HAP-1 (cell line): Measurements from ENCODE around the gene C1orf216.

Source experiments
- DNase-seq, 2 experiments: peaks; one replicate each; pipeline ENCODE4 v3.0.0-alpha.2; 2016 to 2020; ENCODE audit warnings: low spot score in 2 of 2
- H3K27me3 ChIP-seq: fragments of 250-450 bp; sonication (Bioruptor Pico); 2 replicates; pipeline ENCODE4 v1.5.1; 2020; ENCODE audit warnings: low read depth, mild to moderate bottlenecking, moderate library complexity
- H3K36me3 ChIP-seq: fragments of 250-450 bp; sonication (Bioruptor Pico); replicated peaks from 2 replicates; pipeline ENCODE4 v1.5.1; 2020; ENCODE audit warnings: mild to moderate bottlenecking
- H3K4me1 ChIP-seq: fragments of 250-450 bp; sonication (Bioruptor Pico); 2 replicates; pipeline ENCODE4 v1.5.1; 2020; ENCODE audit warnings: mild to moderate bottlenecking
- H3K4me3 ChIP-seq: fragments of 250-450 bp; sonication (Bioruptor Pico); 2 replicates; pipeline ENCODE4 v1.5.1; 2020; ENCODE audit warnings: mild to moderate bottlenecking, moderate library complexity
- H3K9me3 ChIP-seq: fragments of 250-450 bp; sonication (Bioruptor Pico); 2 replicates; pipeline ENCODE4 v1.5.1; 2020; ENCODE audit warnings: mild to moderate bottlenecking, moderate library complexity
- in situ Hi-C: fragments of 300-500 bp; cut with MboI; formaldehyde crosslinking; loops from 3 replicates; pipeline ENCODE4 v1.14.3; 2020; ENCODE audit warnings: low sequenced_read_pairs, inconsistent platforms, mixed read lengths

Gene C1orf216, protein sequence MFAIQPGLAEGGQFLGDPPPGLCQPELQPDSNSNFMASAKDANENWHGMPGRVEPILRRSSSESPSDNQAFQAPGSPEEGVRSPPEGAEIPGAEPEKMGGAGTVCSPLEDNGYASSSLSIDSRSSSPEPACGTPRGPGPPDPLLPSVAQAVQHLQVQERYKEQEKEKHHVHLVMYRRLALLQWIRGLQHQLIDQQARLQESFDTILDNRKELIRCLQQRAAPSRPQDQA

DNA sequence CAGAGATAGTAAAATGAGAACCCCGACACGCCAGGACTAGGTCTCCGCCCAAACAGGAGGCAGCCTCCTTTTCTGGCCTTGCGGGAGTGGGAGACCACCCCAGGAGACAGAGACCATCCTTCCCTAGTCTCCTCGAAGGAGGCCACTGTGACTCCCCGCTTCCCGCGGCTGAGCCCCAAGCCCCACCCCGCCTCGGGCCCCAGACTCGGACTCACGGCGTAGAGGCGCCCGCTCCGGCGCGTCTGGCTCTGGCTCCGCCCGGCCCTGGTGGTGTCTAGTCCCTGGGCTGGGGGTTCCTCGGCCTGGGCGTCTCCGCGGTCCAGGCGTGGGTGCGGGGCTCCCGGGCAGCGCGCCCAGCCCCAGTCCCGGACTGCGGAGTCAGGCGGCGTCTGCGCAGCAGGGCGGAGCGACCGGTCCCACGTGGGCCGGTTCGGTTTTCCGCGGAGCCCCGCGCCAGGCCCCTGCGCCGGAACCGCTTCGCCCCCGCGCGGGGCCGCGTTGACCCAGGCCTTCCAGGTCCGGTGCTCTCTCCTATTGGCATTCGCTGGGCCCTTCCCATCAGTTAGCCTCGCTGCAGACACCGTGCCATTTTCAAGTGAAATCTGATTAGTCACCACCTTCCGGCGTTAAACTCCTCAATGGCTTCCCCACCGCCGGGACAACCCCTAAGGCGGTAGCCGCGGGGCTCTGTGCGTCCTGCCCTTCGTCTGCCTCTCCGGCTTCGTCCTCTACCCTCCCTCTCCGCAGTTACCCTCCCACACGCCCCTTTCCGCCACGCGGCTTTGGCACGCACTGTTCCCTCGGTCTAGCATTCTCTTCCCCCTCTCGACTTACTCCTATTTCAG is at the start of gene C1orf216:
Gene C1orf216 (minus strand): TSS at position 393 of the 845 bp plus-strand sequence. CDS start 2,563 bp downstream, outside the sequence.
- Histone ChIP-seq H3K36me3 (peaks cover 26% of the 10 kb centered on the region), H3K9me3 (no peaks in the 10 kb centered on the region), H3K4me3 (peak within 1 kb of the TSS; percentile 47), H3K4me1 (peaks cover 22% of the 10 kb centered on the region), H3K27me3 (no peaks in the 10 kb centered on the region)
- peak; percentile 42 to 77 for DNase-seq
- in situ Hi-C loops = loop anchor here (5.0 kb wide), 1 partner anchor 76 kb away; the partner anchor contains the start of gene PSMB2

DNA sequence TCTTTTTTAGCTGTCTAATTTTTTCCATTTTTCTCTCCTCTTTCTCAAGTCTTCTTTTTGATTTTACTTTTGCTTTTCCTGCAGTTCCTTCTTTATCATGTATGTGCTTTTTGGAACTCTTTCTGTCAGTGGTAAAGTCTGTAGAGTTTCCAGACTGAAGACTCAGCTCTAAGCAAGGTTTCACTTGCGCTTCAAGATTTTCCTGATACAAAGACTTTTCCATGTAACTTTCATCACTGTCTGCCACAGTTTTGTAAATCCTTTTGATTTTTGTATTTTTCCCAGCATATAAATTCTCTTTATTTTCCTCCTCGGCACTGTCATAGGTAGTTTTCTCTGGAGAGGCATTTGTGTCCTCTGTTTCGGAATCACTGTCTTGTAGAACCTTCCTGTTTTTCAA is 45.6 kb upstream of the C1orf216 start:
- in situ Hi-C loops = no loop called here
- H3K36me3 ChIP-seq = peaks cover 63% of the 10 kb centered on the region
- peaks cover 8% of the 10 kb centered on the region for H3K4me1 ChIP-seq
- H3K9me3 ChIP-seq = no peaks in the 10 kb centered on the region
- no peak for DNase-seq
- H3K4me3 ChIP-seq = no peak overlapping the region
- no peaks in the 10 kb centered on the region for H3K27me3 ChIP-seq

DNA sequence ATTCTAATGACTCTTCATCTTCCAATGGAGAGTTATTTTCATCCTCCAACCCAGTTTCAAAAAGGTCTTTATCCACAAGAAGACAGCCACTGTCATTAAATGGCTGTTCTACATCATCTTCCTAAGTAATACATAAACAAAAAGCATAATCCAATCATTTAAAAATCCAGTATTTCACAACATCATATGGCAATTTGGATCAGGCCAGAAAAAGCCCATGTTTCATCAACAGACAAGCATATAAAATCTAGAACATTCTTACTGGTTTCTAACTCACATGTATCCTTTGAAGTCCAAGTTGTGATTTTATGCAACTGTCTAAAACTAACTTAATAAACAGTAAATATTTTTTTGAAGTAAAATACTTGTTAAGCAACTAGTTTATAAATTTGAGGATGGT is 44.5 kb upstream of the C1orf216 start:
- peaks cover 70% of the 10 kb centered on the region for H3K36me3 ChIP-seq
- no peak for DNase-seq
- no peaks in the 10 kb centered on the region for H3K27me3 ChIP-seq
- in situ Hi-C loops = no loop called here
- H3K4me3 ChIP-seq = no peak overlapping the region
- no peaks in the 10 kb centered on the region for H3K9me3 ChIP-seq
- H3K4me1 ChIP-seq = peaks cover 8% of the 10 kb centered on the region

DNA sequence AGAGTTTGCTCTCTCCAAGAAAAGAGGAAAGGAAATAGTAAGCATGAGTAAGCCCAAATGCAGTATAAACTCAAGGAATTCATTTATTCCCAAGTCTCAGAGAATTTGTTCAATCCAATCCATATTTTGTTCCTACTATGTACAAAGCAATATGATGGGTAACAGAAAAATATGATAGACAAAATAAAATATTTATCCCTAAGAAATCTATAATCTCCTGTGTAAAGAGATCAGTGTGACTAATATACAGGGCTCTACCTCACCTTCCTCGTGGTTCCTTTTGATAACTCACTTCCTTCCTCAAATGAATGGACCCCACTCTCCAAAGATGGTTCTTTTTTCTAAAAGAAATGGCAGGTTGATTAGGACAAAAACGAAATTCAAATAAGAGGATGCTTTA is 43.5 kb upstream of the C1orf216 start:
- H3K36me3 ChIP-seq = peaks cover 70% of the 10 kb centered on the region
- 0 out of 2 replicates have a peak, but pooled peaks cover 2% of the 10 kb centered on the region for H3K4me1 ChIP-seq
- in situ Hi-C loops = no loop called here
- H3K27me3 ChIP-seq = no peaks in the 10 kb centered on the region
- no peaks in the 10 kb centered on the region for H3K9me3 ChIP-seq
- H3K4me3 ChIP-seq = no peak overlapping the region
- DNase-seq = no peak

DNA sequence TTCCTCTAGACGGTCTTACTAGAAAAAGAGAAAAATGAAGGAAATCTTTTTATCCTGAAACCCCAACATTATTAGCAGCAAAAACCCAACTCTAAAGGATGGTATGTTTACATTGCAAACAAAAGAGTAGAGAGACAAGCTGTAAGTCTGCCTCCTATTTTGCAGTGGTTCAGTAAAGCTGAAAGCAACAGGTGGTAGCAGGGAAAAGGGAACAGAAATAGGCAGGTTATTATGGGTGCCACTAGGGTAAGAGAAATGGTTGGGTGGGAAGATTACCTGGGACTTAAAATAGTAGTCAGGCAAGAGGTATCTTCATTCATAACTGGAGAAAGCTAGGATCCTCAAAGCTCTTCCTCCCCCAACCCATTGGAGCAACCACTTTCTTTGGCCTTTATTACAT is 37.4 kb upstream of the C1orf216 start:
- Histone ChIP-seq H3K4me1 (no peaks in the 10 kb centered on the region), H3K36me3 (peaks cover 56% of the 10 kb centered on the region), H3K4me3 (no peak overlapping the region), H3K9me3 (no peaks in the 10 kb centered on the region), H3K27me3 (no peaks in the 10 kb centered on the region)
- no peak for DNase-seq
- in situ Hi-C loops = no loop called here

DNA sequence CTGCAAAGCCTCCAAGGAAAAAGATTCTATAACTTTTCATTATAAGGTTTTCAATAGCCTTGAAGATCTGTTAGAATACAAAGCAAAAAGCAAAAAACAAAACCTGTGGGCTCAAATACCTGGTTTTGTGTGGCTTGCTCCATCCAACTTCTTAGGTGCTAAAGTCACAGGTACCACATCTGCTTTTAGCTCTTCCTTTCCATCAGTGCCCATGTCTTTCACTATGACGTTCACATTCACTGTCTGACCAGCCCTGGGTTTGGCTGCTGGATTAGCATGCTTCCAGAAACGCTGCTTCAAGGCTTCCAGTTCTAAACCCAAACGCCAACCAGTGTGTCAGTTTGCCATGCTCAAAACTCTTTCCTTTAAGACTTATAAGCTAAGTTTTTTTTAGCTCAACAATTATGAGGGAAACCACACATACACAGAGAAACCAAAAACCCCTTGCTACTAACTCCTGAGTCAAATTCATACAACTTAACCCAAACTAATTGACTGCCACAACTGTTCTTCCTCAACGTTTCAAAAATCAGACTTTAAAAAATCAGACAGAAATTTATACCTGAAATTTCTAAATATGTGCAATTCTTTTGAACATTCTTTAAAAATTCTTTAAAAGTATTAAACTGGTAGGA is 35.1 kb upstream of the C1orf216 start:
- in situ Hi-C loops = no loop called here
- peaks cover 48% of the 10 kb centered on the region for H3K36me3 ChIP-seq

DNA sequence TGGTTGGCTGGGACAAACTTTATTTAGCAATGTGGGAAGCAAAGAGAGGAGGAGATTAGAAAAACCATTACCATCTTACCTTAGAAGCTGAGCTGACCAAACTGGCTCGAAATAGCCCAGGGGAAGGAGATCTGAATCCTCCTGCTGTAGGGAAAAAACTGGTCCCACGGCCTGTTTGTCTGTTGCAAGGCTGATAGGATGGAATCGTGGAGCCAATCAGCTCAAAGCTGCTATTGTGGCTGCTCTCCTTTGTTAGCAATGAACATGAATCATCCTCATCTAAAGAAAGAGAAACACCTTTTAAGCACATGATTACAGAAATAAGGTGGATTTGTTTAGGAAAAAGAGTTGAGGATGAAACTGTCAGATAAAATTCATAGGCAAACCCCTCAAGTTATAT is 29.6 kb upstream of the C1orf216 start:
- in situ Hi-C loops = no loop called here
- no peaks in the 10 kb centered on the region for H3K9me3 ChIP-seq
- H3K27me3 ChIP-seq = no peaks in the 10 kb centered on the region
- H3K36me3 ChIP-seq = peaks cover 65% of the 10 kb centered on the region
- no peak overlapping the region for H3K4me3 ChIP-seq
- H3K4me1 ChIP-seq = no peaks in the 10 kb centered on the region
- no peak for DNase-seq

More for the DNA sequence above, 35.1 kb upstream of the C1orf216 start:
- H3K4me3 ChIP-seq = no peak overlapping the region
- no peaks in the 10 kb centered on the region for H3K4me1 ChIP-seq
- no peaks in the 10 kb centered on the region for H3K27me3 ChIP-seq
- H3K9me3 ChIP-seq = no peaks in the 10 kb centered on the region
- no peak for DNase-seq

DNA sequence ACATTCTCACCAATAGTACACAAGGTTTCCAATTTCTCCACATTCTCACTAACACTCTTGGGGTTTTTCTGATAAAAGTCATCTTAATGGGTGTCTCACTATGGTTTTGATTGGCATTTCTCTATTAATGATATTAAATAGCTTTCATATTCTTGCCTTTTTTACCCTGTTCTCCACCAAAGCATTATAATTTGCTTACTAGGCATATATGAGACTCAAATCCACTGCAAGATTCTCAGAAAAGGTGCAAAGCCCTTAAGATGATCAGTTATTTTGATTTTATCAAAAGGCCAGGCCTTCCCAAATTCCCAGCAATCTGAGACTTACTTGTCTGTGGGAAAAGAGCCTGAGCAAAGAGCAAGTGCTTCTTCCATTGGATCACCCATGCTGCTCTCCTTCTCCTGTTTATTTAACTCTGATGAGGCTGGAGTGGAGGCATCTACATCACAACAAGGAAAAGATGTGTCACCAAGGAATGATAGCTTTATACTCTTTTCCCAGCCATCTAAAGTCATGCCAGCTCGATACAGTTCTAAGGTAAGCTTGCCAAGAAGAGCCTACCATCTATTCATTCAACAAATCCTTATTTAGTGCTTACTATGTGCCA is 26.5 kb upstream of the C1orf216 start:
- H3K36me3 ChIP-seq = peaks cover 69% of the 10 kb centered on the region
- no peaks in the 10 kb centered on the region for H3K4me1 ChIP-seq
- in situ Hi-C loops = no loop called here
- no peak for DNase-seq
- no peak overlapping the region for H3K4me3 ChIP-seq
- H3K27me3 ChIP-seq = no peaks in the 10 kb centered on the region
- H3K9me3 ChIP-seq = no peaks in the 10 kb centered on the region

DNA sequence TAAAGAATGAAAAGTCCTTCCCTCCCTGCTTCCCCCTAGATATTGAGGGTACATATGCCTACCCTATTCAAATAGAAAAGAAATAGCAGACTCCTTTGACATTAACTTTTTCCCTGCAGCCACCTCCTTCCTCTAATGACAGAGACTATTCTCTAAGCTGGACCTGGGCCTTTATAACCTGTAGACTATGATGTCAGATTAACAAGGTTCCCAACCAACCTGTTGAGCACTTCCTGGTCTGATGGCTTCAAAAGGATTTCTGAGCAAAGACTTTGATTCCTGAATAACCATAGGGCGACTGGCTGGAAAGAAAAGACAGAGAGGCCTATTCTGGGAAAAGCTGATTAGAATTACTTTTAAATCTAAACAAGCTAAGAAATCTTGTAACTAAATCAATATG is 18.4 kb upstream of the C1orf216 start:
- in situ Hi-C loops = no loop called here

DNA sequence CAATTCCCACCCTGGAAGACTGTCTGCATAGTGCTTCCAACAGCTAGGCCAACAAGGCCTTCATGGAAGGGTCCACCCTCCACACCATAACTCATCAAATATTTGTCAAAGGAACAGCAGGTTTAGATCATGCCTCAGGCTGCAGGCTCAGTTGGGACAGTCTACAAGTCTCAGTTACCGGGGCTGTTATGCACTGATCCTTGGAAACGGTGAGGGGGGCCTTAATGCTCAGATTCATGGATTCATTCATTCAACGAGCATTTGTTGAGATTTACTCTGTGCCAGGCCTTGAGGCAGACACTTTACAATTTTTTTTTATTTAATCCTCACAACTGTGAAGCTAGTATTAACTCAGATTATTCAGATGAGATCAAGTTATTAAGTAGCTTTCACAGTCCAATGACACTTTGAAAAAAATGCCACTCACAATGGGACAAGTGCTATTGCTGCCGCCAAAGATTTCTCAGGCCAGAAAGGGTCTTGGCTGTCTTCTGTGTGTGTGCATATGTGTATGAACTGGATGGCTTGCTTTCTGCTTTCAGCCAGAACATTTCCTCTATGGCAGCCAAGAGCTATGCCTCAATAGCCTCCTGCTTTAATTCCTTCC is 8.9 kb upstream of the C1orf216 start:
- no peak for DNase-seq
- in situ Hi-C loops = loop anchor here (10.0 kb wide), 1 partner anchor 283 kb away; no protein-coding TSS in a partner anchor
- no peaks in the 10 kb centered on the region for H3K4me1 ChIP-seq
- no peaks in the 10 kb centered on the region for H3K9me3 ChIP-seq
- no peak overlapping the region for H3K4me3 ChIP-seq
- peaks cover 16% of the 10 kb centered on the region; the same call in 1 of the 2 replicates for H3K36me3 ChIP-seq
- H3K27me3 ChIP-seq = no peaks in the 10 kb centered on the region

More for the DNA sequence above, 18.4 kb upstream of the C1orf216 start:
- Histone ChIP-seq H3K9me3 (no peaks in the 10 kb centered on the region), H3K27me3 (no peaks in the 10 kb centered on the region), H3K4me1 (no peaks in the 10 kb centered on the region), H3K36me3 (peaks cover 63% of the 10 kb centered on the region), H3K4me3 (no peak overlapping the region)
- DNase-seq = no peak

DNA sequence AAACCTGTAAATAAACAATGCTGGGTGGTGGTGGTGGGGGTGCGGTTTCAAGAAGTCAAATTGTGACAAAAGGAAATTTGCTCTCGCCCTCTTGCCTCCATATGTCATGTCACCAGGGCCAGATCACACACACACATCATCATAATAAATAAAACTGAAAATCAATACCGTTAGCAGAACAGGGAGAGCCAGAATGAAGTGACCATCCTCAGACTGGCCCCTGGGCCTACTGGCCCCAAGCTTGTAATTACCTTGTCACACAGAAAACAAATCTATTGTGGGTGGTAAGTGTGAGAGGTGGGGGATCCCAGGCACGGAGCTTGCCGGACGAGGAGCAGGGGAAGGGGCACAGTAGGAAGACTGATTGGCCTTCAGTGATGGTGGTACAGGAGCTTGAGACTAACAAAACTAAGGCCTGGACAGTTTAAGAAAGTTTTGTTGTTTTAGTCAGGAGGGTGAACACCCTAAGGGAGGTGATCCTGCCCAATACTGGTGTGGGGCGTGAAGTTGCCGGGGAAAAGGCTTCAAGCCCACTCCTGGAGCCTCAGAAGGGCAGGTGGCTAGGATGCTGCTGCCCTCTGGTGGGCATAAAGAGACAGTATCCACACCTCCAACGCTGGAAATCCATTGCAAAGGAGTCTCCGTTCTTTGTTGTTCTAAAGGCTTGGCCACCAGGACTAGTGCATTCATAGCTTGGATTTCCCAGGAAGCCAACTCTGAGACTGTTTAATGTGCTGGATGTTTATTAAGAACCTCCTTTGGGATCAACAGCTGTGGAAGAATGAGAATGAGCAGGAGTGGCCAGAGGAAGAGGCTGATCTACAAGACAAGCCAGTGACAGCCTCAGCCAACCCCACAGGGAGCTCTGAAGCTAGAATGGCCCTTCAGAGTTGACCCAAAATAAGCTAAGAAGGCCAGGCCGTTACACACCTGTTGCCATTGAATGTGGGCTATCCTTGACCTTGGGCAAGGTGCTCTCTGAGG is 8.1 kb upstream of the C1orf216 start:
- no peak overlapping the region for H3K4me3 ChIP-seq
- peaks cover 13% of the 10 kb centered on the region for H3K36me3 ChIP-seq
- H3K4me1 ChIP-seq = no peaks in the 10 kb centered on the region
- in situ Hi-C loops = loop anchor here (10.0 kb wide), 1 partner anchor 282 kb away; no protein-coding TSS in a partner anchor
- peak; percentile 70 to 74 for DNase-seq
- H3K27me3 ChIP-seq = no peaks in the 10 kb centered on the region
- H3K9me3 ChIP-seq = no peaks in the 10 kb centered on the region

DNA sequence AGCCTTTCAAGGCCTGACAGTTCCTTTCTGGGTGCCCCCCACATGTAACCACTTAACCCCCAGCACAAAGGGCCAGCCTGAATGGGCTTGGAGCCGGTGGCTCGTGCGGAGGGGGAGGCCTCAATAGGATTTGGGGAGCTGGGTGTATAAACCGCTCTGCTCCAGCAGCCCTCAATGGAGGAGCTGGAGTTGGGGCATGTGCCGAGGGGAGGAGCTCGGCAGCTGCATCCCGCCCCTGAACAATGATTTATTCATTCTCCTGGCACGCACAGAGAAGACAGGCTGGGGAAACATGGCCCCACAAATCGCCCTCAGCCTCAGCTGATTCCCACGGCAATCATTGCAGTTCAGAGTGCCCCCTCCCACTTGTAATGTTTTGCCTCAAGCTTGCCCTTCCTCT is 6.9 kb upstream of the C1orf216 start:
- peaks cover 6% of the 10 kb centered on the region for H3K36me3 ChIP-seq
- no peak overlapping the region for H3K4me3 ChIP-seq
- in situ Hi-C loops = loop anchor here (10.0 kb wide), 1 partner anchor 281 kb away; no protein-coding TSS in a partner anchor
- DNase-seq = no peak
- H3K9me3 ChIP-seq = no peaks in the 10 kb centered on the region
- no peaks in the 10 kb centered on the region for H3K4me1 ChIP-seq
- no peaks in the 10 kb centered on the region for H3K27me3 ChIP-seq
